NAMALWA (cell line): ENCODE measurements around the gene RTP2.

Experiments
- DNase-seq: peaks from one replicate; pipeline ENCODE4 v3.0.0-alpha.2; 2015; ENCODE audit warnings: low spot score

RTP2 gene

DNA sequence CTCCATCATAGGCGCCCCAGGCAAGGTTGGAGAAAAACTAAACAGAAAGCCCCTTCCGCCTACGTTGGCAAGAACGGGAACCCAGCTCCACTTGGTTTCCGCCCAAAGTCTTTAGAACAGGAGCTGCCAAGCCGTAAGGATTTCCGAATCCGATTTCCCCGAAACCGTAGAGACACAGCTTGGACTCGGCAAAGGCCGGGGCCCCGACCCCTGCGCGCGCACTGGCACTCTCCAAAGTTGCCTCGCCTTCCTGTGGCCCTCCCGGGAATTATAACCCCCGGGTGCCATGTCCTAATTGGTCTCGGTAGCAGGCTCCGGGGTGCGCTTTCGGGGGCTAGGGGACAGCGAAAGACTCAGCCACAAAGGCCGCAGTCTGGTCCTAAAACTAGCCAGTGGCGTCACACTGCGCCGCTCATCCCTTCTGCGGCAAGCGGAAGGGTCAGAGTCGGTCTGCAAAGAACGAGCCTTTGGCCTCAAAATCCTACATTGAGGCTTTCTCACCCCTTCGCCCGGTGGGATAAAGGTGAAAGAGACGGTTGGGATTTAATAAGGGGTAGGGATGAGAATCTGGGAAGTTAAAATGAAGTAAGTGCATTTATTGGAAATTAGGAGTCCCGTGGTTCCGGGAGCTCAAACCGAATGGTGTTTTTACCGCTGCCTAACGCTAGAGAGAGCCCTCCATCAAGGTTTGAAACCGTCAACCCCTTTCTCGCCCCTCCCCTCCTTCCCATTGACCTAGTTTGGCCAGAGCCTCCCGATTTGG, 36.2 kb upstream of the RTP2 start:
- peak; percentile 47 for DNase-seq

DNA sequence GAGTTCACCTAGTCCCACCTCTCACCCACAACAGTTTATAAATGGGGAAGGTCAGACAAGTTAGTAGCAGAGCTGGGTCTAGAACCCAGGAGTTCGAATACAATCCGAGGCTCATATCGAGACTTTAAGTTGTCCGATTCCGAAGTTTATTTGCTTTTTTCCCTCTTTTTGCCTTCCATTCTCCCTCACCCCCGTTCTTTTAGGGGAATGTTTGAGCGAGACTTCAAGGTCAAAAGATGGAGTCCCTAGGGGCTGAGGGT, 35.6 kb upstream of the RTP2 start:
- DNase-seq = no peak

DNA sequence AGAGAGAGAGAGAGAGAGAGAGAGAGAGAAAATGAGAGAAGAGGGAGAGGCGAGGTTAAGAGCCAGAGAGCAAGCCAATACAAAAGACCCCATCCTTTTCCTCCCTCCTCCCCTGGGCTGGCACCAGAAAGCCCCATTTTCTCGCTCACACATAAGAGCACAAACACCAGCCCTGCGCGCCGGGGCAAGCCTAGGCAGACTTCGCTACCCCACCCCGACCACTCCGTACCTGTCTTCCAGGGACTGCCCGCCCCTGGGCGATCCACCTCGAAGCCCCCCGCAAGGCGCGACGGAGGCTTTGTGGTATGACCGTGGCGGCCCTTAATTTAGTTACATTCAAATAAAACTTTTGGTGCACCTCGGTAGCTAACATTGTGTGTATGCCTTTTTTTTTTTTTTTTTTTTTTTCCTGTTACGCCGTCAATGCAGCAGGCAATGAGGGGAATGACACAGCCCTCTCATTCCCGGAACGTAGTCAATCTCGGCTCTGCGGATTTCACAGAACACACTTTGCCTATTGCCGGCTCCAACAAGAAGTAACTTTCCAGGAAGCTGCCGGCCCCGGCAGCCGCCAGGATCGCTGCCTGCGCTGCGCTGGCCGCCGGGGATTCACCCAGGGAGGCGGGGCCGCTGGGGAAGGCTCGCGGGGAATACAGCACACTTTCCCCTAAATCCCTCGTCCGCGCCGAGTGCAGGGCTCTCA, 35.2 kb upstream of the RTP2 start:
- no peak for DNase-seq

DNA sequence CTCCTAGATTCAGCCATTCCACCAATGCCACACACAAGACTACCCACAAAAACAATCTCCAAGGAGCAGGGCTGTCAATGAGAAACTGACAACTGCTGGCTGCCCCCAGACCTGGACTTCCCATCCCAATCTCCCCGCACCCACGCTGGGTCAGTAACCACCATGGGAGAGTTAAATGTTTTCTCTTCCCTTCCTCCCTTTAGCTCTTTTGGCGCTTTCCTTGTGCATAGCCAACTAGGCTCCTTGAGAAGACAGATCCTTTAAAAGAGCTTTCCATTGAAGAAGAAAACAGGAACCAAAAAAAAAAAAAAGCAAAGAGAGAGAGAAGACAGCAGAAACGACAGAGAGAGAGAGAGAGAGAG, 34.6 kb upstream of the RTP2 start:
- DNase-seq = no peak

DNA sequence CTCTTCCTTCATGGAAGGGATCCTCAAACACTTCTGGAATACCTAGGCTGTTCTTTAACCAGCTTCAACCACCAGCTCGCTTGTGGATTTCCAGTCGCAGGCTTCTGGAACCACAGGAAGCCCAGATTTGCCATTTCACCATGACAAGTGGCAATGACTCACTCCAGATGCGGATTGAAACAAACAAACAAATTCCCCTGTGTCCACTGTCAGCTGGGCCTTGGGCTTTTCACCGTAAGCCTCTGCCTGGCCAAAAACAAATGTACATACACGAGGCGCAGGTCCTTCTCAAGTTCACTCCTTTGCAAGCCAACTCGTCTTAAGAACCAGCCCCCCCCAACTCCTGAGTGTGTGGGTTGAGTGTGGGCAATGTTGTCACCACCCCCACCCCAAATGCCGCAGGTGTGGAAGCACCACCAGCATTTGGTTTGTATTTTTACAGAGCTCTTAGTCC, 34.1 kb upstream of the RTP2 start:
- no peak for DNase-seq

DNA sequence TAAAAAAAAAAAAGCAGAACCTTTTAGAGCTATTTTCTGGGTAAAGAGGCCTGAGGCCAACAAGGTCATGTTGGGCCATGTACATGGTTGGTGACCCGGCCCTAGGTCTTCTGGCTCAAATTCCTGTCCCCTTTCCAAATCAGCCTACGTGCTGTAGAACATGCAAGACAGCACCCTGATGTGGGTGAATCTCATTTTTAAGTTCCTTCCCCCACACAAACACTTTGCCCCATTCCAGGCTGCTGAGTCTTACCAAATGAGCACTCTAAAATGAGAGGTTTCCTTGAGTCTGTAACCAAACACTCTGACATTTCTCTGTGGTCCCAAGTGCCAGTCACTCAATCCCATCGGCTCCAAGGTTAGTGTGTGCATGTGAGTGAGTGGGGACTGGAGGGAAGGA, 33.5 kb upstream of the RTP2 start:
- no peak for DNase-seq

DNA sequence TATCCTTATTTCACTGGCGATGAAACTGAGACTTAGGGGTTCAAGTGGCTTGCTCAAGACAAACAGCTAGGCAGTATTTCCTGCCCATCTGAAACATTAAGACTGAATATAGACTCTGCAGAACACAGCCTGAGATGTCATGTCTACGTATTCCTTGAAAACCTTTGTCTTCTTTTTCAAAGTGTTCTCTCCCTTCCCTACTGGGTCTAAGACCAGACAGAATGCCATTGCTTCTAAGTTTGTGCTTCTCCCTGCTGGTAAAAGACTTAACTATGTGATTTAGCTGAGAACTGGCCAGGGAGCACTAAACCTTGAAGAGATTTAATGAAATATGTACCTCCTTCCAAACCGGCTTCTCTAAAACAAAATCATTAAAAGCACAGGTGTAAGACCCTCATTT, 33.0 kb upstream of the RTP2 start:
- DNase-seq = no peak

DNA sequence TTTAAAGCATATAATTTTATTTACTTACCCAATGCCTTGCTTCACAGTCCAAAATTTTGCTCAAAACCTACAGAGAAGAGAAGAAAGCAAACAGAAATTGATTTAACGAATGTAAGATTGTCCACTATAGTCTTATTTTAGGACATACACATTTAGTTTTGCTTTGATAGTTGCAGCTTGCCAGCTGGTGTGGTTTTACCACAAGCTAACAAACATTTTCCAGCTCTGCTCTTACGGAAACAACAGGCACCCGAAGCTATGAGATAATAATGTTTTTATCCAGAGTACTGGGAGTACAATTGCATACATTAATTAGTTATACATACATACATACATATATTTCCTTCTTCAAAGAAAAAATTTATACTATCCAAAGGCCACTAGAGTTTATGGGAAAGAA, 32.5 kb upstream of the RTP2 start:
- no peak for DNase-seq

DNA sequence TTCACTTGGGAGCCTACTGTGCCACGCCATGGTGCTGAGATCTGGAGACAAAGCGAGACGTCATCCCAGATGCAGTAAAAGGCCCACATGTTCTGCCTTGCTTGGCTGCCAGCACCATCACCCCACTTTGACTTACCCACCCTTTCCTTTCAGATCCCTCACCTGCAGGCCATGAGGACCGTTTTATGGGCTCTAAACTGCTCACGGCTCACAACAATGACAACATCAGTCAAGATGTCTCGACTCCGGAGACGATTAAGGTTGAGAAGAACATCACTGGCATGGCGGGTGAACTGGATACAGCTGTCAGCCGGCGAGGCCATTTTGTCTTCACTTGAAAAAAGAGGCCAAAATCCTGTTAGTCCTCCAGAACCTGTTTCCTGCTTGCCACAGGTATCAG, 31.0 kb upstream of the RTP2 start:
- no peak for DNase-seq

DNA sequence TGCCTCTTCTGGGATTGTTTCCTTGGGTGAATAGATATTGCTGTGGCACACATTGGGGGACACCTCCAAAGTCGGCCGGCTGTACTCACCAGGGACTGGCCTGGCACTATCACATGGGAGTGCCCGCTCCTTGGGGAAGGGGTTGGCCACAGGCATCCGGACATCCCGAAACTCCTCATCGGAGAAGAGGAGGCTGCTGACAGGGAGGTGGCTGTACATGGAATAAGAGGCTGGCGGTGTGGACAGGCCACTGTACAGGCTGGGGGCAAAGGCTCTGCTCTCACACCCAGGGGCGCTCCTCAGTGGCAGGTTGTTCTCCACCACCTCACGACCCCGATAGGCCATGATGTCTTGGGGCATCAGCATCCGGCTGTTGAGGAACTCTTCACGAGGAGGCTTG, 27.2 kb upstream of the RTP2 start:
- DNase-seq = no peak

DNA sequence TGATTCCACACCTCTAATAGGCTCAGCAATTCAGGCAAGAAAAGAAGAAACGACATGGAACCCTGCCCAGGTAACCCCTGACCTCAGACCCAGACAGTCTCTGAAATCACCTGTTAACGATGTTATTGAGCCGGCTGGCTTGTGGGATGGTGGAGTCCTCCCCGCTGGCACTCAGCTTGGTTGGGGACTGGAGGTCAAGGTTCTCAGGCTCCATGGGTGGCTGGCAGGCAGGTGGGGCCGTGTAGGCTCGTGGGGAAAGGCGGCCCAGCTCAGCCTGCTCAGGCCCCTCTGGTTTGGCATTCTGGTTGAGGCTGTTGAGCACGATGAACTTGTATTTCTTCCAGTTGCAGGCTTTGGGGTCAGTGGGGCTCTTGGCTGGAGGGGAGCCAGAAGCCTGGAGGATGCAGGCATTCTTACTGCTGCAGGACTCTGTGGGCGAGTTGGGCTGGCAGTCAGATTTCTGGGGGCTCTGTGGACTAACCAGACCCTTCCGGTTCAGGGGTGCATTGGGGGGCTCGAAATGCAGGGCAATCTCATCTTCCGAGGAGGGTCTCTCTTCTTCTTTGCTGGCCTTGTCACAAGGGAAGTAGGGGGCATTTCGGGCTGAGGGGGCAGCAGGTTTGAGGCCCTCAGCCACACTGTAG, 26.7 kb upstream of the RTP2 start:
- no peak for DNase-seq

DNA sequence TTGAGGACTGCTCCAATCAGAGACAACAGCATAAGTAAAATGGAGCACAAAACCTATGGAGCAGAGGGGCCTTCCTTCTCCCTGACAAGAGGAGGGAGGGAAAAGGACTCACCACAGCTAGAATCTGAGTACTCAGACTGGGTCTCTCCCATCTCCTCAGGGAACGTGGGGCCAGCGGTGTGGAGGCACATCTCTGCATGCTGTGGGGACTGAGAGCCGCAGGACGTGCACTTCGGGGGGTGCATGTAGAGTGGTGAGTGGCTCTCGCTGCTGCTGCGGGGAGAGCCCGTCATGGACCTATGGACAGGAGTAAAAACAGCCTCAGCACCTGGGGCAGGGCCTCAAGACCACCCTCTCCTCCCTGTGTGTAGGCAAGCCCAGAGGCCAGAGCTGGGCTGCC, 25.9 kb upstream of the RTP2 start:
- no peak for DNase-seq

DNA sequence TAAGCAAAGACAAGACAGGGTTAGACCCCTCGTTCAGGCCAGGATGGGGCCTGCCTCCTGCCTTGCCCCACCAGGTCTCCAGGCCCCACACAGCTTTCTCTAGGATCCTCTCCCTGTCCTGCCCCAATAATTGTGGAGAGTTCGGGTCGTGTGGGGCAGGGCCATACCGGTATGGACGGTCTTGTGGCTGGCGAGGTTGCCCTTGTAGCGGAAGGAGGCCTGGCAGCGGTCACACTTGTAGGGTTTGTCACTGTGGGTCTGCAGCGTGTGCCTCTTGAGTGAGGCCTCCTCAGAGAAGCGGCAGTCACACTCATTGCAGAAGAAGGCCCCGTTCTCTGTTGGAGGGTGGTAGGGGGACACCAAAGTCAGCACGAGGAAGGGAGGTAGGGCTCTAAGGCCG, 24.2 kb upstream of the RTP2 start:
- no peak for DNase-seq

DNA sequence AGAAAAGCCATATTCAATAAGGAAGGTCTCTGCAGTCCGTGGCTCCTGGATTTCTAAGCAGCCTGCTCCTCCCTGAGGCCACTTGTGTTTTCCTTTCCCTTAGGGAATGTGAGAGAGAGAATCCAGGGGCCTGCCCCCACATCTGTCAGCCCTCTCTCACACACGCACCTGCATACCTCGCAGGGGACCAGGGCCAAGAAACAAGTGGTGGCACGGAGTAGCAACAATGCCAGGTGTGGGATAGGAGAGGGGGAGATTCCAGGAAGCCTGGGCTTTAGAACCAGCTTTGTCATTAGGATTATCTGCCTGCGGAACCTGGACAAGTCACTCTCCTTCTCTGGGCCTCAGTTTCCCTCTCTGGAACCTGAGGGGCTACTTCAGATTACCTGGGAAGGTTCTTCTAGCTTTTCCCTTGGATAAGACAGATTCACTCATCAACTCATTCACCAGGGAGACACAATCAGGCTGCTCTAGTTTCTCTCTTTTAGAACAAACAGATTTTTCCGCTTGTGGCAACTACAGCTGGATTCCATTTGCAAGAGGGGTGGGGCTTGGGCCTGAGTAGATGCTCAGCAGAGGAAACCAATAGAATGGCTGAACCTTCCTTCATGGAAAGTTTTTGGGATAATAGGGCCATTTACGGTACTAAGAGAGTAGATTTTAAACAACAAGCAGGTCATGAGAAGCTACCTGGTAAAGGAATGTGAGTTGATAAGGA, 23.5 kb upstream of the RTP2 start:
- DNase-seq = no peak

DNA sequence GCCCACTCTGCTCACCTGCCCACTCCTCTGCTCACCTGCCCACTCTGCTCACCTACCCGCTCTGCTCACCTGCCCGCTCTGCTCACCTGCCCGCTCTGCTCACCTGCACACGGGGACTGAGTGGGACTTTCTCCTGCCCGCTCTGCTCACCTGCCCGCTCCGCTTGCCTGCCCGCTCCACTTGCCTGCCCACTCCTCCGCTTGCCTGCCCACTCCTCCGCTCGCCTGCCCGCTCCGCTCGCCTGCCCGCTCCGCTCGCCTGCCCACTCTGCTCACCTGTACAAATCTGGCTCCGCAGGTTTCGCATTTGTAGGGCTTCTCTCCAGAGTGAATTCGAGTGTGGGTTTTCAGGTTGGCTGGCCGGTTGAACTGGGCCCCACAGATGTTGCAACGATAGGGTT, 22.9 kb upstream of the RTP2 start:
- DNase-seq = no peak

DNA sequence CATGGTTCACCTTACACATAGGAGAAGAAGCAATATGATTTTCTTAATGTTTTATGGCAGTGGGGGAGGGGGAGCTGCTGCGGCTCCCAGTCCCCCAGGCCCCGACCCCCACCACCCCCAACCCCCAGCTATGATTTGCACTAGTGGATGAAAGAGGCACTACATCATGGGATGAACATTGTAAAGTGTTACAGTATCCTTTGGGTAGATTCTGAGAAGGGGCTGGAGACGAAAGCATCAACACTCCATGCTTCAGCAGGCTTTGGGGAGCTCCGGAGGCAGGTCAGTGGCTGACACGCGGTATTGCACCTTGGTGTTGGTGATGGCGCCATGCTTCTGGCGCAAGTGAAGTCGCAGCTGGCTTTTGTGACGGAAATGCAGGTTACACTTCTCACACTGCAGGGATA, 19.9 kb upstream of the RTP2 start:
- DNase-seq = no peak

DNA sequence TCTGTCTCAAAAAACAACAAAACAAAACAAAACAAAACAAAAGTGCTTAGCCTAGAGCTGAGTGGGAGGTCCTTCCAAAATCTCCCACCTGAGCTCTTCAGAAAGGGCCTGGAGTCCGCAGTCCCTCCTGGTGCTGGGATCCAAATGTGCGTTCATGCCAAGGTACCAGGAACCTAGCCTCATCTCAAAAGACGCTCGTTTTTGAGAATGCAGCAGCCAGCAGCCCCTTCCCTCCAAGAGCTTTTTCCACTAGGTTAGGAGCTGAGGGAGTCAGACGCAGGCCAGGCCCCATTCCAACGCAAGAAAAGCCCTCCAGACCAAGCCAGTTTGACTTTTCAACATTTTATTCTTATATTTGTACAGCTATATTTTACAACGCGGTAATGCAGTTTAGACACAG, 18.7 kb upstream of the RTP2 start:
- DNase-seq = no peak

DNA sequence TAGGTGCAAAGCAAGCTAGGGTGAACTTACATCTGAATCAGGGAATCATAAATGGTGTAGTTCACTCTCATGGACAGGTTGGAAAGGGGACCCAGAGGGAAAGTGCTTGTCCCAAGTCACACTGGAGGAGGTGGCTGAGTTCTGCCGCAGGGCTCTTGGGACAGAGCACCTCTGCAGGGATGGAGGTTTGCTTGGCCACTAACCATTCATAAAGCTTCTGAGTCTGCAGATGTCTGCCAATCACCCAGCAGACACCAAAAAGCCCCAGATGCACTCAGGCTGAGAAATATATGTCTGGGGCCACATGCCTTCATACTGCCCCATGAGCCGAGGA, 17.9 kb upstream of the RTP2 start:
- peak; percentile 34 for DNase-seq

DNA sequence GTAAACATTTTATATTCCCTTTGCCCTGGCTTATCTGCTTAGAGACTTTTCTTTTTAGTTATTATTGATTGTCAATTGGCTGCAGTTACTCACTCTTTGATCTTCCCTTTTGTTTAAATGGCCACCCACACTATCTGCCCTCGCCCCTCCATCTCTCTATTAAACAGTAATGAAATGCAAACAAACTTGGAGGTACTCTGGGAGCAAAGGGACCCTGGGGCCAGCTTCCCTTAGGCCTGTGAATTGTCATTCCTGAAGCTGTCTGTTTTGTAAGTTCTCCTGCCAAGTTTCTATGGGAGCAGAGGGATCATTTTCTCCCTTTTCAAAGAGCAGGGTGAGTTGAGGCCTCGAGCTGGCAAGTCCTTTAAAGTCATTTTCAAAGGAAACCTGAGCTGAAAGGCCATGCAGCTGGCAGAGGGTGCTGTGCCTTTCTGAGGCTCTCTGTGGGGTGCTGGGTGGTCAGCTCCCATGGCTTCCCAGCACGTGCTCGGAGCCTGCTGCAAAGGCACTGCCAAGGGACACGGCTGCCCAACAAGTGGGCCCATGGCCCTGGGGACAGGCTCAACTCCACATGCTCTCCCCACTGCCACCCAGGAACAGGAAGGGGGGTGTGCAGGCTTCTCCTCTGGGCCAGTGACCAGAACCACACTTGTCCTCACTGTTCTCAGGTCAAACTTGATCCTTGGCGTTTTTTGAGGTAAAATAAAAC, 17.4 kb upstream of the RTP2 start:
- DNase-seq = no peak

DNA sequence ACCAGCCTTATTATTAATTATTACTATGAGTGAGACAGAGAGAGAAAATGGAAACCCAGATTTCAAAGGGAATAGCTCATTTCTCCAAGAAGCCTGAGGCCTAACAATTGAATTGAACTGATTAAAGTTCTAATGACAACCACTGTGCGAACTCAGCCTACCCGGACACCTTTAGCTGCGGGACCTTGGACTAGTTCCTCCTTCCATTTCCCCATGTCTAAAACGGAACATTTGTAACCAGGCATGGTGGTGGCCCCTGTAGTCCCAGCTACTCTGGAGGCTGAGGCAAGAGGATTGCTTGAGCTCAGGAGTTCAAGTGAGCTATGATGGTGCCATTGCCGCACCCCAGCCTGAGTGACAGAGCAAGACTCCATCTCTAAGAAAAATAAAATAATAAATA, 16.4 kb upstream of the RTP2 start:
- no peak for DNase-seq

DNA sequence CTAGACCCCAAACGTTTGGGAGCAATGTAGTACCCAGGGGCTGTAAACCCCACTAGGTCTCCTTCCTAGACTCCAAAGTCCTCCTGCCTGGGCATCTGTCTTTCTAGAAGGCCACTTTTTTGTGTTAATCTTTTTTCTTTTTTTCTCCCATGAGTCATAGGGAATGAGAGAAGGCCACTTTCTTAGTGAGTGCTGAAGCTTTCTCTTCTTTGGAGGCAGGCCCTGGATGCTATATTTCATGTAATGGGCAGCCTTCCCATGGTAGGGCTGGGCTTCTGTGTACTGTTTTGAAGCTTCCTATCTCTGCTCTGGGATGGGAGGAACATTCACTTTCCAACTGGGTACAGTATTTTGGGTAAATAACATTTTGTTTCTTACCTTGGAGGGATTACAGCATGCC, 15.2 kb upstream of the RTP2 start:
- no peak for DNase-seq

DNA sequence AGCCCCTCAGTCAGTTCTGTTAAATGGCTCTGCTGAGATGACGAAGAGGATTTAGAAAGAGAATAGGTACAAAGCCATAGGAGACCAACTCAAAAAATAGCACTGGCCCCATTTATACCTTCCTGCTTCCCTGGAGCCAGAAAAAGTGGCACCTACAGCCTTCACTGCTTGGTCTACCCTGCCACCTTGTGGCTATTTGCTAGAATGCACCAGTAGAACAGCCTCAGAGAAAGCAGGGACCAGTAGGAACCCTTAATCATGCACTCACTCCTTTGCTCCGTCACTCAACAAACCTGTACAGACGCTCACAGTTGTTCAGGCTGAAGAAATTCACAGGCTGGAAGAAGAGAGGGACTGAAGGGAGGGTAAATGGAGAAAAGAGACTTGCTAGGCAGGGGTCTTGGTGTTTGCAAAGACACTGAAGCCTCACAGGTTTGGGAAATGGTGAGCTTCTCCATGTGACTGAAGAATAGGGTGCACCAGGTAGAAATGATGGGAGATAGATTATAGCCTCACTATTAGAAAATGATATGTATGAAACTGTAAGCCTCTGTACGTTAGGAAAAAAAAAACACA, 12.1 kb upstream of the RTP2 start:
- peak; percentile 91 for DNase-seq
